Fibroblast of mammary gland (primary cell): ENCODE results near the gene CREM.

Experiments
- DNase-seq: peaks from one replicate; pipeline ENCODE4 v3.0.0-alpha.2; 2010; ENCODE audit warnings: low read depth
- H3K4me3 ChIP-seq: 2 replicates; pipeline ENCODE4 v1.5.1; 2011; ENCODE audit warnings: low read depth, mild to moderate bottlenecking, low read length, moderate library complexity; ENCODE audit not compliant: control insufficient read depth
- CTCF ChIP-seq: conservative IDR thresholded peaks from 2 replicates; pipeline ENCODE4 v1.5.1; 2011; ENCODE audit warnings: low read depth, low read length, inconsistent platforms; ENCODE audit not compliant: control insufficient read depth, insufficient read depth

The CREM gene

GRCh38 chr10:35208949-35209613, 82.4 kb downstream of the CREM start:
- DNase-seq, result no peak
- TF ChIP-seq CTCF, result no peak
- no peak overlapping the region for H3K4me3 ChIP-seq

GRCh38 chr10:35210961-35211360, 84.3 kb downstream of the CREM start:
- no peak overlapping the region for H3K4me3 ChIP-seq
- TF ChIP-seq CTCF, result no peak
- no peak for DNase-seq

- no peak for DNase-seq
- TF ChIP-seq CTCF, result no peak
- H3K4me3 ChIP-seq, result no peak overlapping the region
These were observed 84.7 kb downstream of the CREM start for GRCh38 chr10:35211390-35211789.

GRCh38 chr10:35212856-35213255, 86.2 kb downstream of the CREM start:
- no peak for TF ChIP-seq CTCF
- no peak overlapping the region for H3K4me3 ChIP-seq
- no peak for DNase-seq

- no peak for DNase-seq
- TF ChIP-seq CTCF, result no peak
- no peak overlapping the region for H3K4me3 ChIP-seq
These were observed 87.1 kb downstream of the CREM start for GRCh38 chr10:35213699-35214098.

- no peak overlapping the region for H3K4me3 ChIP-seq
- TF ChIP-seq CTCF, result no peak
- DNase-seq, result no peak
These were observed 88.0 kb downstream of the CREM start for GRCh38 chr10:35214607-35215020.

- H3K4me3 ChIP-seq, result no peak overlapping the region
- DNase-seq, result no peak
- no peak for TF ChIP-seq CTCF
These were observed 88.5 kb downstream of the CREM start for GRCh38 chr10:35215107-35215506.
